Astrocyte (in vitro differentiated cells and primary cell): ENCODE measurements around the gene ZBBX. TPM values are rescaled to one million over a fixed set of nuclear protein-coding genes. Genes with fewer than 3 reads are reported as not detected.

Source experiments
- DNase-seq: peaks from one replicate; pipeline ENCODE4 v3.0.0-alpha.2; 2010; ENCODE audit warnings: low read depth
- FAIRE-seq: peaks from 2 replicates; lab custom pipeline; 2011; peaks lifted over from hg19 to GRCh38; lab: Jason Lieb, UNC
- H2AFZ ChIP-seq: 2 replicates; pipeline ENCODE4 v1.6.0; 2012; ENCODE audit warnings: low read depth, low read length, inconsistent platforms
- H3K27ac ChIP-seq: 2 replicates; pipeline ENCODE4 v1.5.1; 2011; ENCODE audit warnings: low read depth, low read length, inconsistent platforms
- H3K27me3 ChIP-seq: 2 replicates; pipeline ENCODE4 v1.6.0; 2011; ENCODE audit warnings: low read length, inconsistent platforms; ENCODE audit not compliant: insufficient read depth
- H3K36me3 ChIP-seq: 2 replicates; pipeline ENCODE4 v1.5.1; 2011; ENCODE audit warnings: low read length, inconsistent platforms; ENCODE audit not compliant: insufficient read depth
- H3K4me1 ChIP-seq: 2 replicates; pipeline ENCODE4 v1.5.1; 2011; ENCODE audit warnings: low read length, inconsistent platforms; ENCODE audit not compliant: insufficient read depth
- H3K4me2 ChIP-seq: 2 replicates; pipeline ENCODE4 v1.6.0; 2012; ENCODE audit warnings: low read length, inconsistent platforms
- H3K4me3 ChIP-seq: 2 replicates; pipeline ENCODE4 v1.5.1; 2011; ENCODE audit warnings: low read depth, mild to moderate bottlenecking, low read length, inconsistent platforms; ENCODE audit not compliant: insufficient read depth
- H3K79me2 ChIP-seq: 2 replicates; pipeline ENCODE4 v1.6.0; 2012; ENCODE audit warnings: mild to moderate bottlenecking, low read length, inconsistent platforms; ENCODE audit not compliant: insufficient read depth
- H3K9ac ChIP-seq: 2 replicates; pipeline ENCODE4 v1.6.0; 2012; ENCODE audit warnings: mild to moderate bottlenecking, low read length, inconsistent platforms
- H3K9me3 ChIP-seq: 2 replicates; pipeline ENCODE4 v1.5.1; 2012; ENCODE audit warnings: low read depth, mild to moderate bottlenecking, low read length, inconsistent platforms; ENCODE audit not compliant: insufficient read depth
- H4K20me1 ChIP-seq: 2 replicates; pipeline ENCODE4 v1.6.0; 2012; ENCODE audit warnings: low read length, inconsistent platforms; ENCODE audit not compliant: insufficient read depth
- H3K27ac Mint-ChIP-seq: one replicate; pipeline ENCODE4 v1.8.0; 2021; ENCODE audit warnings: mild to moderate bottlenecking, mixed read lengths; ENCODE audit not compliant: unreplicated experiment
- H3K27me3 Mint-ChIP-seq: one replicate; pipeline ENCODE4 v1.8.0; 2021; ENCODE audit warnings: low read depth, mixed read lengths; ENCODE audit not compliant: unreplicated experiment
- H3K36me3 Mint-ChIP-seq: one replicate; pipeline ENCODE4 v1.8.0; 2021; ENCODE audit warnings: low read depth, mixed read lengths; ENCODE audit not compliant: unreplicated experiment
- H3K4me1 Mint-ChIP-seq: one replicate; pipeline ENCODE4 v1.8.0; 2021; ENCODE audit warnings: low read depth, mixed read lengths; ENCODE audit not compliant: unreplicated experiment
- H3K4me3 Mint-ChIP-seq: one replicate; pipeline ENCODE4 v1.8.0; 2021; ENCODE audit warnings: mild to moderate bottlenecking, moderate library complexity, mixed read lengths; ENCODE audit not compliant: unreplicated experiment
- H3K9me3 Mint-ChIP-seq: one replicate; pipeline ENCODE4 v1.8.0; 2021; ENCODE audit warnings: mild to moderate bottlenecking, mixed read lengths; ENCODE audit not compliant: unreplicated experiment
- EZH2 ChIP-seq: IDR thresholded peaks from 2 replicates; pipeline ENCODE4 v1.6.1; 2012; ENCODE audit warnings: mild to moderate bottlenecking, low read length, inconsistent platforms; ENCODE audit not compliant: insufficient read depth
- total RNA-seq: library from RNA; stranded (reverse); gene quantifications from 2 replicates; pipeline ENCODE4 v1.2.1, GENCODE V29; 2021
- TF ChIP-seq, protein P1 (sequence below): IDR thresholded peaks from 2 replicates; pipeline ENCODE4 v1.5.1; 2011; ENCODE audit warnings: low read depth, mild to moderate bottlenecking, inconsistent platforms, low read length, moderate library complexity; ENCODE audit not compliant: insufficient read depth

Gene ZBBX
- total RNA-seq, 1 donor from 2014 or later, result 1.3 TPM

DNA sequence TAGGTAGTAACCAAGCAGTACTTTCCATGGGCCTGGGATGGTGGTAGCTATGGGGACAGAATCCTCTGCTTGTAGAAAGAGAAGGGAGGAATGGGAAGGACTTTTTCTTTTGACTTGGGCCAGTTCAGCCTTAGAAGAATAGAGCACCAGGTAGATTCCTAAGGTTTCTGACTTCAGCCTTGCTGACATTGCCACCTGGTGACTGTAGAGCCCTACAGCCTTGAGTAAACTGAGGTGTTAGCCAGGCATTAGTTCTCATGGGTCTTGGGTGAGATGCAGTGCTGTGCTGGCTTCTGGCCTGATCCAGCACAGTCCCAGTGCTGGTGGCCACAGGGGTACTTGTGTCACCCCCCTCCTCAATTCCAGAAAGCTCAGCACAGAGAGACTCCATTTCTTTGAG lies 171.1 kb downstream of the ZBBX start:
- Histone ChIP-seq H3K79me2 (no peaks in the 10 kb centered on the region), H3K4me1 (no peaks in the 10 kb centered on the region), H3K9me3 (no peaks in the 10 kb centered on the region), H3K9ac (no peak overlapping the region), H3K36me3 (no peaks in the 10 kb centered on the region), H4K20me1 (no peaks in the 10 kb centered on the region), H3K27ac (no peak overlapping the region), H3K27me3 (no peaks in the 10 kb centered on the region), H2AFZ (no peak overlapping the region), H3K4me2 (no peak overlapping the region), H3K4me3 (no peak overlapping the region)
- no peaks in the 10 kb centered on the region for H3K4me1 Mint-ChIP-seq
- no peaks in the 10 kb centered on the region for H3K27me3 Mint-ChIP-seq
- FAIRE-seq (no peak), DNase-seq (no peak)
- no peaks in the 10 kb centered on the region for H3K36me3 Mint-ChIP-seq
- TF ChIP-seq, protein P1, sequence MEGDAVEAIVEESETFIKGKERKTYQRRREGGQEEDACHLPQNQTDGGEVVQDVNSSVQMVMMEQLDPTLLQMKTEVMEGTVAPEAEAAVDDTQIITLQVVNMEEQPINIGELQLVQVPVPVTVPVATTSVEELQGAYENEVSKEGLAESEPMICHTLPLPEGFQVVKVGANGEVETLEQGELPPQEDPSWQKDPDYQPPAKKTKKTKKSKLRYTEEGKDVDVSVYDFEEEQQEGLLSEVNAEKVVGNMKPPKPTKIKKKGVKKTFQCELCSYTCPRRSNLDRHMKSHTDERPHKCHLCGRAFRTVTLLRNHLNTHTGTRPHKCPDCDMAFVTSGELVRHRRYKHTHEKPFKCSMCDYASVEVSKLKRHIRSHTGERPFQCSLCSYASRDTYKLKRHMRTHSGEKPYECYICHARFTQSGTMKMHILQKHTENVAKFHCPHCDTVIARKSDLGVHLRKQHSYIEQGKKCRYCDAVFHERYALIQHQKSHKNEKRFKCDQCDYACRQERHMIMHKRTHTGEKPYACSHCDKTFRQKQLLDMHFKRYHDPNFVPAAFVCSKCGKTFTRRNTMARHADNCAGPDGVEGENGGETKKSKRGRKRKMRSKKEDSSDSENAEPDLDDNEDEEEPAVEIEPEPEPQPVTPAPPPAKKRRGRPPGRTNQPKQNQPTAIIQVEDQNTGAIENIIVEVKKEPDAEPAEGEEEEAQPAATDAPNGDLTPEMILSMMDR, result no peak
- no peak for TF ChIP-seq EZH2
- no peak overlapping the region for H3K4me3 Mint-ChIP-seq
- no peaks in the 10 kb centered on the region for H3K9me3 Mint-ChIP-seq
- H3K27ac Mint-ChIP-seq, result no peak overlapping the region

DNA sequence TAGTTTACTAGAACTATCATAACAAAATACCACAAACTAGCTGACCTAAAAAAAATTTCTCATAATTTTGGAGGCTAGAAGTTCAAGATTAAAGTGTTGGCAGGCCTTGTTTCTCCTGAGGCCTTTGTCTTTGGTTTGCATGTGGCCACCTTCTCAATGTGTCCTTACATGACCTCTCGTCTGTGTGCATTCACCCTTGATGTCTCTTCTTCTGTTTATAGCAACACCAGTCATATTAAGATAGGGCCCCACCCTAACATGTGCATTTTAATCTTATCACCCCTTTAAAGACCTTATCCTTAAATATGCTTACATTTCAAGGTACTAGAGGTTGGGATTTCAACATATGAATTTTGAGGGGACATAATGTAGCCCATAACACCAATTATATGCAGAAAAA lies 177.0 kb downstream of the ZBBX start:
- no peak overlapping the region for H3K4me3 ChIP-seq
- FAIRE-seq (no peak), DNase-seq (no peak)
- no peak overlapping the region for H2AFZ ChIP-seq
- H3K9me3 ChIP-seq, result no peaks in the 10 kb centered on the region
- no peak overlapping the region for H3K9ac ChIP-seq
- no peaks in the 10 kb centered on the region for H3K36me3 ChIP-seq
- no peaks in the 10 kb centered on the region for H3K4me1 ChIP-seq
- H3K4me1 Mint-ChIP-seq, result no peaks in the 10 kb centered on the region
- no peak for TF ChIP-seq EZH2
- TF ChIP-seq, protein P1, result no peak
- no peaks in the 10 kb centered on the region for H3K27me3 Mint-ChIP-seq
- no peaks in the 10 kb centered on the region for H3K36me3 Mint-ChIP-seq
- no peak overlapping the region for H3K27ac ChIP-seq
- H3K9me3 Mint-ChIP-seq, result no peaks in the 10 kb centered on the region
- no peak overlapping the region for H3K27ac Mint-ChIP-seq
- no peaks in the 10 kb centered on the region for H4K20me1 ChIP-seq
- no peaks in the 10 kb centered on the region for H3K27me3 ChIP-seq
- H3K79me2 ChIP-seq, result no peaks in the 10 kb centered on the region
- no peak overlapping the region for H3K4me3 Mint-ChIP-seq
- H3K4me2 ChIP-seq, result no peak overlapping the region

DNA sequence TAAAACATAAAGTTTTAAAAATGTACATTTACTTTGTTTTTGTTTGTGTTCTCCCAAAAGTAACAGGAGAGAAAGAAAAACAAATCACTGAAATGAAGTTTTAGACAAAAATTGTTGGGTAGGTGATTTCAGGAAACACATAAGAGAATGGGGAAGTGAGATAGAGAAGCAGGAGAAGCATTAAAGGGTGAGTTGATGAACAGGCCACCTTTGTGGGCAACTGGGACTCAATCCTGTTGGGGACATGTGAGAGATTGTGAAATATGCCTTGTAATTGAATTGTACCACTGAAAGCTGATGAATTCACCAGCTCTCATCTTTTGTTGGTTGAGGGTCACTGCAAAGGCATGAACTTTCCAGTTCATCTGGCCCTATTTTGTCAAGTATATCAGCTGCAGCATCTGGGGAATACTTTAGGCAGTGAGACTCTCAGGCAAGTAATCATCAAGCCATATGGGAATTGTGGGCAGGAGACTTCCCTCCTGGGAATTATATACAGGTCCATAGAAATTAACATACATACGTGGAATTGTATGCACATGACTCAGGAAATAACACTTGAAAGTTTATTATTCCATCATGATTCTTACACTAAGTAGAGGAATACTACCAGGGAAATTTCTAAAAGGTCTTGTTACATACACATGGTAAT lies 181.0 kb downstream of the ZBBX start:
- peak; percentile 1 for DNase-seq
- H3K4me1 Mint-ChIP-seq, result no peaks in the 10 kb centered on the region

More for the DNA sequence above, 181.0 kb downstream of the ZBBX start:
- Histone ChIP-seq H3K27ac (no peak overlapping the region), H3K36me3 (no peaks in the 10 kb centered on the region), H2AFZ (no peak overlapping the region), H3K79me2 (no peaks in the 10 kb centered on the region), H3K9ac (no peak overlapping the region), H3K4me2 (no peak overlapping the region), H4K20me1 (no peaks in the 10 kb centered on the region), H3K4me1 (no peaks in the 10 kb centered on the region), H3K4me3 (no peak overlapping the region), H3K27me3 (no peaks in the 10 kb centered on the region), H3K9me3 (no peaks in the 10 kb centered on the region)
- no peak for FAIRE-seq
- Mint-ChIP-seq H3K27me3 (no peaks in the 10 kb centered on the region), H3K9me3 (no peaks in the 10 kb centered on the region), H3K36me3 (no peaks in the 10 kb centered on the region), H3K4me3 (no peak overlapping the region), H3K27ac (no peak overlapping the region)
- TF ChIP-seq, protein P1, result no peak
- no peak for TF ChIP-seq EZH2
